NCI-H2227 (cell line): ENCODE data around the gene RPUSD2.
A peak's percentile ranks its signal among the peaks of the same experiment; 100 is the strongest.

Experiments used
- DNase-seq: peaks from one replicate; lab custom pipeline; 2025; ENCODE audit not compliant: unreplicated experiment; lab: John Stamatoyannopoulos, UW

Gene RPUSD2, protein sequence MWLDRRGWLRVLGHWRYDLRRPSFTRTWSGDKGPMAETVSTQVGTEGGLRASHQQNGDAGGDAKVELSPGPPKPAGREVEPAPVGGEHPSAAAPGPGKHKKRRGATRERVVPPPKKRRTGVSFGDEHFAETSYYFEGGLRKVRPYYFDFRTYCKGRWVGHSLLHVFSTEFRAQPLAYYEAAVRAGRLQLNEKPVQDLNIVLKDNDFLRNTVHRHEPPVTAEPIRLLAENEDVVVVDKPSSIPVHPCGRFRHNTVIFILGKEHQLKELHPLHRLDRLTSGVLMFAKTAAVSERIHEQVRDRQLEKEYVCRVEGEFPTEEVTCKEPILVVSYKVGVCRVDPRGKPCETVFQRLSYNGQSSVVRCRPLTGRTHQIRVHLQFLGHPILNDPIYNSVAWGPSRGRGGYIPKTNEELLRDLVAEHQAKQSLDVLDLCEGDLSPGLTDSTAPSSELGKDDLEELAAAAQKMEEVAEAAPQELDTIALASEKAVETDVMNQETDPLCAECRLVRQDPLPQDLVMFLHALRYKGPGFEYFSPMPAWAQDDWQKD

DNA sequence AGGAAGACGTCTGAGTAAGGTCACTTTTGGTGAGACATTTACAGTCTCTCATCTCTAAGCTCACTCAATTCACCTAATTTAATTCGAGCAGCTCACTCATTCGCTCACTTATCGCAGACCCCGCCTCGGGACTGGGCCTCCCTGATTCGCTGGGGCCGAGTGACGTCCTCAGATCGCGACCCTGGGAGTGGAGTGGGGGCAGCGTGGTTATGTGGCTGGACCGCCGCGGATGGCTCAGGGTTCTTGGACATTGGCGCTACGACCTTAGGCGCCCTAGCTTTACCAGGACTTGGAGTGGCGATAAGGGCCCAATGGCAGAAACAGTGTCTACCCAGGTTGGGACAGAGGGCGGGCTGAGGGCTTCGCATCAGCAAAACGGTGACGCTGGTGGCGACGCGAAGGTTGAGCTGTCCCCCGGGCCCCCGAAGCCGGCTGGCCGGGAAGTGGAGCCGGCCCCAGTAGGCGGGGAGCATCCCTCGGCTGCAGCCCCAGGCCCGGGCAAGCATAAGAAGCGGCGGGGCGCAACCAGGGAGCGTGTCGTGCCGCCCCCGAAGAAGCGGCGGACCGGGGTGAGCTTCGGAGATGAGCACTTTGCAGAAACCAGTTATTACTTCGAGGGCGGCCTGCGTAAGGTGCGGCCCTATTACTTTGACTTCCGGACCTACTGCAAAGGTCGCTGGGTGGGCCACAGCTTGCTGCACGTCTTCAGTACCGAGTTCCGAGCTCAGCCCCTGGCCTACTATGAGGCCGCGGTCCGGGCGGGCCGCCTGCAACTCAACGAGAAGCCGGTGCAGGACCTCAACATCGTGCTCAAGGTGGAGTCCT, at the start of gene RPUSD2:
TSS of gene RPUSD2 (plus strand) at position 171 of the 825 bp plus-strand sequence. CDS start at position 210, 39 bp downstream.
- DNase-seq, result peak; percentile 89

DNA sequence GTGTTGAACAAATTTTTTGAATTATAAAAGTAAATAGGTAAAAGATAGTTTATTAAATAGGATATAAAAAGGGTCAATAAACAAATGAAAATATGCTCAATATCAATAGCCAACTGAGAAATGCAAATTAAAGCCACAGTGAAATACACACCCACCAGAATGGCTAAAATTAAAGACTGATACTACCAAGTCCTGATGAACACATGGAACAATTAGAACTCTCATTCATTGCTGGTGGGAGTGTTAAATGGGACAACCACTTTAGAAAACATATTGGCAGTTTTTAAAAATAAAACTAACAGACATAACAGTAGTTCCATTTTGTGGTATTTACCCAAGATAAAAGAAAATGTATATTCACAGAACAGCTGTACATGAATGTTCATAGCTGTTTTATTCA, 45.5 kb upstream of the RPUSD2 start:
- DNase-seq, result no peak

DNA sequence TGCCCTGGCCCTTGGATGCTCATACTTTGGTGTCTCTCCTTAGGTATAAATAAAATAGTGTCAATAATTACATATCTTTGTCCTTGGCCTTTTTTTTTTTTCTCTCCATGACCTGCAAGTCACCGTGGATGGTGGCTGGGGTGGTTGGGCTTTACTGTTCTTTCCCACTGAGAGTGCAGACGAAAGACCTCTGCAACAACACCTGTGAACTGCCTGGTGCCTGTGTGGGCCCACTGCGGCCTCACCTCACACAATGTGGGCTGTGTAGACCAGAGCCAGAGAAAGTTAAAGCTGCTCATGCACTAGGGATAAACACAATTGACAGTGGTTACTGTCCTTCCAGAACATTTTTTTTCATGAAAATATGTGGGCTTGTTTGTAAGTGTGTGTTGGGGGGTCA, 43.2 kb upstream of the RPUSD2 start:
- DNase-seq, result no peak

DNA sequence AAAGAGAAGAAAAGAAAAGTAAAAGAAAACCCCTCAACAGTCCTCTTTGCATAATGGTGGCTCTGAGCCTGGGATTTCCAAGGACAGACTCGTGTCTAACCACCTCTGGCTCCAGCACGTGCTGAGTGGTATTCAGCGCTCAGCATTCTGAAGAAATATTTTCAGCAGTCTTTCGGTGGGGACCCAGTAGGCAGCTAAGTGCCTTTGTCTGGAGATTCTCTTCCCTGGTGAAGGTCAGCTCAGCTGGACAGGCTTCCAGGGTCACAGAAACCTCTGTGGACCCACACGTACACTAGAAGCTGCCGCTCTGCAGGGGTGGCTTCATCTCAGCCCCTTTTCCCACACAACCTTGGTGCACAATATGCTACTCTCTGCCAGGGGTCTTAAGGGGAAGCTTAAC, 40.3 kb upstream of the RPUSD2 start:
- no peak for DNase-seq

DNA sequence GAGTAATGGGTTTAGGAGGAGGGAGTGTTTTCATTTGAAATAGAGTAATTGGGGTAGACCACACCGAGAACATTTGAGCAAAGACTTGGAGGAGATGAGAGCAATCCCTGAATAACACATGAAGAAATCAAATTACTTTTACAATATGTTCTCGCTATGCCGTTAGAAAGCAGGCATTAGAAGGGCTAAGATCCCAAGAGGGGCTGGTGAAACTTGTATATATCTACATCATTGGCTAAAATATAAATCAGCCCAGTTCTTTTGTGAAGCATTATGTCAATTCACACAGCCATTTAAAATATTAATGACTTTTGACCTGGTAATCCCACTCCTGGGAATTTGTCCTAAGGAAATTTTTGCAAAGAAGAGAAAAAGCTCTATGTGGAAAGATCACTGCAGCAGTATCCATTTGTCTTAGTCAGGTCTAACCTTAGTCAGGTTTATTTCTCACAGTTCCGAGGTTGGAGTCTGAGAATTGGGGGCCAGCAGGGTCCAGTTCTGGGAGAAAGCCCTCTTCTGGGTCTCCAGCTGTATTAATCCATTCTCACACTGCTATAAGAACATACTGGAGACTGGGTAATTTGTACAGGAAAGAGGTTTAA, 35.2 kb upstream of the RPUSD2 start:
- no peak for DNase-seq

DNA sequence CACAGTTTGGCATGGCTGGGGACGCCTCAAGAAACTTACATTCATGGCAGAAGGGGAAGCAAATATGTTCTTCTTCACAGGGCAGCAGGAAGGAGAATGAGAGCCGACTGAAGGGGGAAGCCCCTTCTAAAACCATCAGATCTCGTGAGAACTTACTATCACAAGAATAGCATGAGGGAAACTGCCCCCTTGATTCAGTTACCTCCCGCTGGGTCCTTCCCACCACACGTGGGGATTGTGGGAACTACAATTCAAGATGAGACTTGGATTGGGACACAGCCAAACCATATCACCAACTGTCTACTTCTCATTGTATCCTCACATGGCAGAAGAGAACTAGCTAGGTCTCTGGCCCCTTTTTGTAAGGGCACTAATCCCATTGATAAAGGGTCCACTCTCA, 34.7 kb upstream of the RPUSD2 start:
- no peak for DNase-seq

DNA sequence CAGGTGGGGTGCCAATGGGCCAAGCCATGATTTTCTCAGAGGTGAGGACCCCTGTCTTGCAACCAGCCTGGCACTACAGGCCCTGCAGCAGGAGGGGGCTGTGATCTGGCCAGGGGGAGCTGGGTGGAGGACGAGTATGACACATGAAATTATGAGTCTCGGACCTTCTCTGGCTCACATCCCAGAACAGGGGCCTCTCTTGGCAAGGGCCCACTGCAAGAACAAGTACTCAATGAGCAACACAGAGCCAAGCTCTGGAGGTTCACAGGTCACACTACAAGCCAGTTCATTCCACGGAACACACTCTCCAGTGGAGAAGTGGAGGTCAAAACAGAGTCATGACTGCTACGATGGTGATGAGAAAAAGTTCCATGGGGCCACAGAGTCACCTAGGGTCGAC, 32.6 kb upstream of the RPUSD2 start:
- DNase-seq, result no peak

DNA sequence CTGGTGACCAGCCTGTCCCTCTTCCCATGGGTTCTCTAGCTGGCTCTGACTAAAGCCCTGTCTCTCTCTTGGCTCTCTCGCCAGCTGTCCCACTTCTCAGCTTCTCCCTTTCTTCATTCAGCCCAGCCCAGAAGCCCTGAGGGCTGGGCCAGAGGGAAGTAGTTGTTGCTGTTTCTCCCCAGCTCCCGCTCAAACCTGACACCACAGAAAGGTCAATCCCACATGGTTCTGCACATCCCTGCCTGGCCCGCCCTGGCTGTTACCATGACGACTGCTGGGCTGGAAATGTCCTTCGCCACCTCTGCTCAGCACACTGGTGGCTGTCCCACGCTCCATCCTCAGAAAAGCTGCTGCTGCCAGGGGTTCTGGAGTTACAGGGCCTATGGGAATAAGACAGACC, 30.1 kb upstream of the RPUSD2 start:
- peak; percentile 60 for DNase-seq

DNA sequence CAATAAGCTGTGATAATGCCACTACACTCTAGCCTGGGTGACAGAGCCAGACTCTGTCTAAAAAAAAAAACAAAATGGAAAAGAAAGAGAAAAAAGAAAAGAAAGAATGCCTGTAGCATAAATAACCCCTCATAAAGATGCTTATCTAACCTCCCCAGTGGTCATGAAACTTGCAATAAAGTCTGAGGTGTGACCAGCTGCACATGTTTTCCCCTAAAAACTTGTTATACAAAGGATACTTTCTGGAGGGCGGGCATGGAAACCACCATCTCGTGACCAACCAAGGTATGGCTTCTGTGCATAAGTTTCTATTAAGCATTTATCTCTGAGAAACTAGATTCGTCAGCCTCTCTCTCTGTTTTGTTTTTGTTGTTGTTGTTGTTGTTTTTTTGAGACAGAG, 26.0 kb upstream of the RPUSD2 start:
- DNase-seq, result no peak

DNA sequence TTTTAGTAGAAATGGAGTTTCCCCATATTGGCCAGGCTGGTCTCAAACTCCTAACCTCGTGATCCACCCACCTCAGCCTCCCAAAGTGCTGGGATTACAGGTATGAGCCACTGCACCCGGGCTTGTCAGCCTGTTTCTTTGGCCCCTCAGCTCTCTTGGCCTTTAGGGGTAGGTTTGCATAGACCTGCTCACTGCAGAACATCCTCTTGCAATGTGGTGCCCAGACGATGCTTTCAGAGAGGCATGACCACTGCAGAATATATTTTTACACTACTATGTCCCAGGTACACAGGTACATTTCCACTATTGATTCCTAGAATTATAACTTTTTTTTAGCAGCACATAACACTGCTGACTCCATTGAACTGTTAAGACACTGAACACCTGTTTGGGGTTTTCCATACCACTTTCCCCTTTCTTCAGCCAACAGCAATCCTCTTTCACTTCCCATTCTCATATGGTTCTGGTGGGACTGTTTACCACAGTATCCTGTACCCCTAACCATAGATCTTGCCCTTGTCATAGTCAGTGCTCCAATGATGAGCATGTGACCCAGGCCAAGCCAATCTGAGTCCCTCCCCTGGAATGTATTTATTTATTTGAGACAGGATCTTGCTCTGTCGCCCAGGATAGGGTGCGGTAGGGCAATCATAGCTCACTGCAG, 25.3 kb upstream of the RPUSD2 start:
- DNase-seq, result no peak

DNA sequence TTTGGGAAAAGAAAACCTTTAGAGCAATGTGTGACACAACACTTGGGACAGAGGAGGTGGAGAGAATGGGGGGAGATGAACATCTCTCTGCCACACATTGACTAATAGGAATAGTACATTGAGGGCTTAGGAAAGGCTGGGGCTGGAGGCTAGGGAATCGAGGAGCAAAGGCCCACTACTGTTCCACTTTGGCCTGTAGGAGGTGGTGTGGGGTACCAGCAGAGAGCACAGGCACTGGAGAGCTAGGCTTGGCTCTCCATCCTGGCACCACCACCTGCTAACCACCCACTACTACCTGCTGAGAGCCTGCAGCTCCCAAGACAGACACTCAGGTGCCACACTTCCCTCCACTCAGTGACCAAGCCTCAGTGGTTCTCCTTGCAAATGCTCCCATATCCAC, 23.6 kb upstream of the RPUSD2 start:
- DNase-seq, result no peak

DNA sequence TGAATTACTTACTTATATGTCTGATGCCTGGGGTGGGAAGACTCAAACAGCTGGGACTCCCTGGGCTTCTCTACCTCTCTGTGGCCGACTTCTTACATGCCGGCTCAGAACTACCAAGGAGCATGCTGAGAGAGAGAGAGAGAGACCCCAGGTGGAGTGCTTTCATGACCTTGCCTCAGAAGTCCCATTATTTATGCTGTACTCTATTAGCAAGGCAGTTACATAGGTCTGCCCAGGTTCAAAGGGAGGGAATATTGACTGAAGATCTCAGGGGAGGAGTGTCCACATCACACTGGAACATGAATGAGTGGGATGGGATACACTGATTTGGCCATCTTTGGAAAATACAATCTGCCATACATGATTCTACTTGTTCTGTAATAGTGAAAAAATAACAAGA, 20.5 kb upstream of the RPUSD2 start:
- no peak for DNase-seq

DNA sequence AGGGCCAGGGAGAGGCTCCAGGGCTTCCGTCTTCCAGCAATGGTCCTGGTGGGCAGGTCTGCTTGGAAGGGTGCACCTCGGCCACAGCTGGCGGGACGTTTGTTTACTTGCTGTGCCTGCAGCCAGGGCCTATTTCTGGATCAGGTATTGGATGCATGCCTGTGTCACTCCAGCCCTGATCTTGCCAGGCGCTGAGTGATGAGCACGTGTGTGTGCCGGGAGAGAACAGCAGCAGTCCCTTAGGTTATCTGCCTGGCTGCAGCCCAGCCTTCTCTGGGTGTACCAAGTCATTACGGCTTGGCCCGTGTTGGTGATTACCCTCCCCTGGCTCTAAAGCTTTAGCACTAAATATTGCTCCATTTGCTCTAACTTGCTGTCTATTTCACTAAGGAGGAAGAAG, 19.2 kb upstream of the RPUSD2 start:
- DNase-seq, result no peak

DNA sequence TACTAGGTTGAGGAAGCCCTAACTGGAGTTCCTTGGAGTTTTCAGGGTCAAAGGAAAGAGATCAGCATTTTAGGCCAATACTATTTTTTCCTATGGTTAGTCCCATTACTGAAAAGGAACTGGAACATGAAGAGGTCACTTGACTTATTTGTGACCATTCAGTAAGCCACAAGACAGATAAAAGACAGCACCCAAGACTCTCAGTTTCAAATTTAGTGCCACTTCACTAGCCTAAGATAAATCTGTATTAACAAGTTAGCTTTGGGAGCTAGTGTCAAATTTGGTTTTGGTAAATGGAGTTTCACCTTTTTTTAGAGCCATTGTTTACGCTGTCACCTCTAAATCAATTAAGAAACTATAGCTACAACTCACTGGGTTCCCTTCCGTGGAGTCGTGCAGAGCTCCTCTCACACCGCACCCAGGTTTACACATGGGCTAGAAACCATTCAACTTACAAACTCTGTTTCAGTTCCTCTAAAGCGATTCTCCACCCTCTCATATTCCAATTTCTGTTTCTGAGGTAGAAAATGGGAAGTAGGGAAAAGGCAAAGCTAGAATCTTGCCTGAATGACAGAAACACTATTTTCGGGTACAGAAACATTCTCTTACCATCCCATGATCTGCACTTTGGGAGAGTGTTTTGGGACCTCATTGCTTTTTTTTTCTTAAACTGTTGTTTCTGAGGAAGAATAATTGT, 18.6 kb upstream of the RPUSD2 start:
- no peak for DNase-seq

DNA sequence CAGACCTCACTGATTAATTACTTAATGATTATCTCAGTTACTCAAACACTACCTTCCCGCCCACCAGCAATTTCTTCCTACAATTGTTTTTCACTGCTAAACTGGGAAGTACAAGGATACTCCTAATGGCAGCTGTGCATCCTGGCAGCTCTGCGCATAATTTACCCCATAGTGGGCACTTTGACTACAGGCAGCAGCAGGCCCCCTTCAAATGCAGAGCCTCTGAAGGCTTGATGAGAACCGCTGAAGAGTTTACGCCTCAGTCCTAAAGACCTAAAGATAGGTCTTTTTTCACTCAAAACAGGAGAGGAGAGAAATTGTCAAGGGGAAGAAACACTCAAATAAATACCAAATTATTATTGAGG, 15.0 kb upstream of the RPUSD2 start:
- DNase-seq, result peak; percentile 79

DNA sequence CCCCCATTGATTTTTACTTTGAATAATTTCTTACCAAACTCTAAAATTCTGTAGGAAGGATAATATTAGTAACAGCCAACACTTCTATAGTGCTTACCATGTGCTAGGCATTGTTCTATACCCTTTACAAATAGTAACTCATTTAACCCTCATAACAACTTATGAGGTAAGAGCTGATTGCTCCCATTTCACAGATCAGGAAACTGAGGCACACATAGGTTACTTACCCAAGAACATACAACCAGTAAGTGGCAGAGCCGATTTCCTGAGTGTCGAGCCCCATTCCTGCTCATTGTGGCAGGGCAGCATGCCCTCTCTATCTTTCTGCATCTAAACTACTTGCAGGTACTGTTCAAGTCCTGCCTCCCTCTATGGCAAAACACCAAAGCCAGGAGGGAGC, 13.2 kb upstream of the RPUSD2 start:
- no peak for DNase-seq

DNA sequence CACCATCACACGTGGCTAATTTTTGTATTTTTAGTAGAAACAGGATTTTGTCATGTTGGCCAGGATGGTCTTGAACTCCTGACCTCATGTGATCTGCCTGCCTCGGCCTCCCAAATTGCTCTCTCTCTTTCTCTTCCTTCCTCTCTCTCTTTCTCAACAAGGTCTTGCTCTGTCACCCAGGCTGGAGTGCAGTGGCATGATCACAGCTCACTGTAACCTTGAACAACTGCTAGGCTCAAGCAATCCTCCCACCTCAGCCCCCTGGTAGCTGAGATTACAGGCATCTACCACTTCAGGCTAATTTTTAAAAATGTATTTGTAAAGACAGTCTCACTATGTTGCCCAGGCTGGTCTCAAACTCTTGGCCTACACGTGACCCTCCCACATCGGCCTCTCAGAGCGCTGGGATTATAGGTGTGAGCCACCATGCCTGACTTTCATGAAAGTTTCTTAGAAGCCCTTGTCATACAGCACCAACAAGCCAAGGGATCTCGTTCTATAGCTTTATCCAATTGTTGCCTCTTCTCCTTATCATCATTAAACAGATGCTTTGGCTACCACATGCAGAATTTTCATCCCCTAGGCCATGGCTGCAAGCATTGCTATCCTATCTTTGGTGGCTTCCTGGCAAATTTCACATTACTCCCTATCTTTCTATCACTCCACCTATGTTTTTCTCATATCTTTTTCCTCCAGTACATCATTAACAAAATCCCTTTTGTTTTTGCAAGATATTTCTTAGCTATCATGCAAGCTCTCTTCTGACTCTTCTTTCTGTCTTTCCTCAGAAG, 10.0 kb upstream of the RPUSD2 start:
- no peak for DNase-seq

DNA sequence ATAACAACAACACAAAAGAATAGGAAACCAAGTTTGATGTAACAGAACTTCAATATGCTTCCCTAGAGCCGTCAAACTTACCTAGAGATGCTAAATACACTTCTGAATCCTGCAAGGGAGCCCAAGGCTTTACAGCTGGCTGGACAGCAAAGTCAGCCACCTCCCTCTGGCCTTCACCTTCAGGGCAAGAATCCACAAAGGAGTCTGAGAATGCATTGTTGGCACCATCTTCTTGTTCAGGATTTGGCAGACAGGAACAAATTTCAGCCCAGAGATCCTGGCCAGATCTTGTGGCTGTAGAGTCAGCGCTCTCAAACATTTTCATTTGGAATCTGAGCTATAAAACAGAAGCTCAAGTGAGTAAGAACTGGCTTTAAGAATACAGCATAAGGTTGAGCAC, 6.4 kb upstream of the RPUSD2 start:
- no peak for DNase-seq

DNA sequence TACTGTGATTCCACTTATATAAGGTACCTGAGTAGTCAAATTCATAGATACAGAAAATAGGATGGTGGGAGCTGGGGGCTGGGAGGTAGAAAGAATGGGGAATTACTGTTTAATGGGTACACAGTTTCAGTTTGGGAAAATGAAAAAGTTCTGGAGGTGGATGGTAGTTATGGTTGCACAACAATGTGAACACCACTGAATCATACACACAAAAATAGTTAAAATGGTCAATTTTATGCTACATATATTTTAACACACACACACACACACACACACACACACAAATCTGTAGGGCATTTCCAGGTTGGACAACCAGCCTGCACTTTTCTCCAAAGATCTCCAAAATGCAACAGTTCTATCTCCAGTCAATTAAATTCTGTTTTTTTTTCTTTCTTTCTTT, 5.7 kb upstream of the RPUSD2 start:
- no peak for DNase-seq
